T-helper 1 cell treated with Interleukin-12 subunit alpha and Interleukin-12 subunit beta and Interleukin-4 antibody, amounts not matched to agents 30 ng/mL and 1 ng/mL, for 36 hours (primary cell): ENCODE data around the gene CRIM1. TPM values are rescaled to one million over a fixed set of nuclear protein-coding genes. Genes with fewer than 3 reads are reported as not detected.

Experiments used
- intact Hi-C: fragments of 100-400 bp; cut with micrococcal nuclease; formaldehyde crosslinking; loops from one replicate; pipeline ENCODE4 v1.15.1; 2024
- total RNA-seq: library from RNA; stranded (reverse); gene quantifications from 2 replicates; pipeline ENCODE4 v1.2.3, GENCODE V29; 2022

CRIM1 gene
- total RNA-seq, 1 donor from 2014 or later: 11.4 TPM

GRCh38 chr2:36480028-36480427 is 124.5 kb downstream of the CRIM1 start:
- intact Hi-C loops: no loop called here

DNA sequence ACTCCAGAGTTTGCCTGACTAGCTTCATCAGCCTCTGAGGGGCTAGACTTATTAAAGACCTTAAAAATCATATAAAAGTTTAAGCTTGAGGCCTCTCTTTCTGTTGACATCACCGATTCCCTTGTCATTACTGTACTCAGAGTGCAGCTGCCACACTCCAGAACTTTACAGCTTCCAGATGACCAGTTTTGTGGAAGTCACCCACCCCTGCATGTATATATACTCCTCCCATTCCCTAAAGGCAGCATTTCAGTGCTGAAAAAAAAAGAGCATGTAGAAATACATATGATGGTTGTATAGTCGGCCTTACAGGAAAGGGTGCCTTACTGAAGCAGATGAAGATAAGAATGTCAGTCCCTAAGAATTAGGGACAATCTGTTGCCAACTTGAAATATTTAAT is 125.1 kb downstream of the CRIM1 start:
- intact Hi-C loops: no loop called here

DNA sequence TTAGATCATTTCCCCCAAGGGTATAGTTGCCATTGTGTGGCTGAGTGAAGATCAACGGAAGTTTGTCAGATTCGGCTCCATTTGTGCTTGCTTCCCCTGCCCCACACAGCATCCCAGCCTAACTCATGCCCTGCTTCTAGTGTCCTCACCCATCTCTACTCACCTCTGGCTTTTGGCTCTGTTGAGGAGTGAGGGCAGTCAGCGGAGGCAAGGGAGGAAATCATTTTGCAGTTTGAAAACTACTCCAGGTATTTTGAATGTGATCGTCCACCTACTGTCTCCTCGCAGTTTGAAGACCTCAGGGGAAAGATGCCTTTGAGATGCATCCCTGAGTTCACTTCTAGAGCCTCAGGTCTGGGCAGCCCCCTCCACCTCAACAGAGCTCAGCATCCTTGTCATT is 126.1 kb downstream of the CRIM1 start:
- intact Hi-C loops: no loop called here

GRCh38 chr2:36482576-36483214 is 127.1 kb downstream of the CRIM1 start:
- intact Hi-C loops: no loop called here

DNA sequence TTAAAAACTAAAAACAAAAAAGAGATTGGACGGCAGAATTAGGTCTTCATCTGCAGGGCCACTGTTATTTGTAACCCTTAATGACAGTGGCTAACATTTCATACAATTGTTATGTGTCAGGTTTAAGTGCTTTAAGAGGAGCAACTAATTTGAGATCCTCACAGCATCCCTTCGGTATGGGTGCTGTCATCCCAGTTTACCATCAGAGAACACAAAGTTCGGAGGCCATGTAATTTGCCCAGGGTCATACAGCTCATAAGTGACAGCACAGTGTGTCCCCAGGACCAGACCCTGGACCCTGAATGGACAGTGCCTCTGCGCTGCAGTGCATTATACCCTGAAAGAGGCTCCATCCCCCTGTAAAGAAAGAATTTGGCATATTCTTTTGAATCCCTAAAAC is 127.7 kb downstream of the CRIM1 start:
- intact Hi-C loops: no loop called here

- intact Hi-C loops: no loop called here
Measured at GRCh38 chr2:36484454-36484853, 128.9 kb downstream of the CRIM1 start.

- intact Hi-C loops: no loop called here
Measured at GRCh38 chr2:36485521-36485920, 129.9 kb downstream of the CRIM1 start.

- intact Hi-C loops: no loop called here
Measured at GRCh38 chr2:36486521-36487044, 131.0 kb downstream of the CRIM1 start.

DNA sequence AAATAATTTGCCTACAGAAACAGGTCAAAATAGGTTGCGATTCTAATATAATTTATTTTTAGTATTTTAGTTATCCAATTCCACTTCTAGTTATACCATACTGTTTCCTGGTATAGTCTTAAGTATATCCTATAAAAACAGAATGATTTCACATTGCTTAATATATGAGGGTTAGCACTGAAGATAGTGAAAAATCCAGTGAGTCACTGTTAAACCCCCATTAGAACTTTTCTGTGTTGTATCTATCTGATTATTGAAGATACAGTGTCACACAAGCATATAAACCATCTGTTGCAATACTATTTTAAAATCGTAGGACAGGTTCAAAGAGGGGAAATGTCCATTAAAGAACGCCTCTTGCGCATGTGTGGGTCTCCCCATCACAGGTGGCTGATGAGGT is 132.4 kb downstream of the CRIM1 start:
- intact Hi-C loops: no loop called here

GRCh38 chr2:36489281-36489680 is 133.7 kb downstream of the CRIM1 start:
- intact Hi-C loops: no loop called here

DNA sequence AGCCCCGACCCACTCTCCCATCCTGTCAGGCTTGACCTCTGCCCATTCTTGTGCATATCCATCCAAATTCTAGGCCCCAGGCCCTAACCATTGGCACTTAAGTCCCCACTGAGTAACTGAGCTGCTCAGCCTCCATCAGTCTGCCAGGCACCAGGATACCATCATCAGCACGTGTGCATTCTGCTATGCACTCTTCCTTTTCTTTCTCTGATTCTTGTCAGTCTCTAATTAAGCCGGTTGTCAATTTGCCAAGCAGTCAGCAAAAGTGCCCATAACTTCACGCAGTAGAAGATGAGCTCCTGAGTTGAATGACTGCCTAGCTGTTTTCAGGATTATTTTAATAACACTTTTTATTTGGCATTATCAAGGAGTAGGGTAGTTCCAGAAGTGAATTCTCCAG is 135.2 kb downstream of the CRIM1 start:
- intact Hi-C loops: no loop called here

GRCh38 chr2:36492216-36492945 is 136.8 kb downstream of the CRIM1 start:
- intact Hi-C loops: no loop called here

DNA sequence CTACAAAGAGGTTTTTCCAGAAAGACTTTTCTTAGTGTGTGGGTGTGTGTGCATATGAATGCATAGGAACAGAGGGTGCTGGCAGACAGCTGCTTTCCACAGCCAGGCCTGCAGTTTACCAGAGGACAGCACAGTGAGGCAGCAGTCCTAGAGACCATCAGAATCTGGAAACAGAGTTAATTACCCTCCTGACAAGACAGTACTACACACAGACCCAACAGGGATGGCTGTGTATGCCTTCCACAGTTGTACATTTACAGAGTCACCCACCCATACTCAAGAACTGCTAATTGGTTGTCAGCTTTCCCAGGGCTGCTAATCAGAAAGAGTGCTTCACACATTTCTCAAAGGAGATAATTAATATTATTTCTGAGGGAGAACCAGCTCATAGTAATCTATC is 137.7 kb downstream of the CRIM1 start:
- intact Hi-C loops: loop anchor here (1.0 kb wide), 1 partner anchor 48 kb away; no protein-coding TSS in a partner anchor

DNA sequence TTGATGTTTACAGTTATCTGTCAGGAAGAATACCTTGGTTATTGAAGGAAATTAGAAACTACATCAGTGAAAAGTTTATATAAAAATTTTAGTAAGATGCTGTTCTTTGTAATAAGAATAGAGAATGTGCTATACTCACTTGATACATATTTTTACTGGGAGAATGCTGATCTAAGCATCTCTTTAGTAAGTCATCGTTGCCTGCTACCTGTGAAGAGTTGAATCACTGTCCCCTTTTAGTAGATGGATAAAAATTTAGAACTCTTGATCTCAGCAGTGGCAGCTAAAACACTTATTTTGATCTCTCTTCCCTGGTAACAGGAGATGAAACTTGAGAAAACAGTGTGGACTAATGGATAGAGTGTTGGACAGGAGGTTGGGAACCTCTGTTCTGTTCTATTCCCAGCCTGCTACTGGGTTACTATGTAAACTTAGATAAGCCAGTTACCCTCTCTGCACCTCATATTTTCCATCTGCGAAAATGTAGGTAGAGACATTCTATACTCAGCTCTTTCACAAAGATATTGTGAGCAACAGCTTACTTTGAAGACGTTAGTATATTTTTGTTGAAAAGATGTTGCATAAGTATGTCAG is 142.1 kb downstream of the CRIM1 start:
- intact Hi-C loops: no loop called here

DNA sequence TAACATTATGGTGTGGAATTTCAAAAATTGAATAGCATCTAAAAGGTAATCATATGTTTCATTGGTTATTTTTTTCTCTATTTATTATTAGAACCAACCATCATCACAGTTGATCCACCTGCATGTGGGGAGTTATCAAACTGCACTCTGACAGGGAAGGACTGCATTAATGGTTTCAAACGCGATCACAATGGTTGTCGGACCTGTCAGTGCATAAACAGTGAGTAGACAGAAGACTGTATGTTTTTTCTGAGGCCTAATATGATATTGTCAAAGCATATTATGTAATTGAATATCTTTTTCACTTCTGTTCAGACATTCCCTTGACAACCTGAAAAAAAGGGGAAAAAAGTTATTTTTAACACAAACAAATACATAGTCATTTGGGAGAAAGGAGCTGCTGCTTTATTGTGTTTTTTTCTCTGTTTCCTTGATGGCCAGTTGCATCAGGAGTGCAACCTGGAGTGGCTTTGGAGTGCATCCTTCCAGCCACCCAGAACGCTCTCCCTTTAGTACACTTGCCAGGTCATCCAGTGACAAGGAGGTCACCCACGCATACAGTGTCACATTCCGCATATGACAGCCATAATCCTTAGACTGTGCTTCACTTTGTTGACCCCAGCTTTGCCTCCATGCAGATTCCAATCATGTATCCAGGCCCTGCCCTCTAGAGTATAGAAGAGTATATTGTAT is 143.7 kb downstream of the CRIM1 start:
- intact Hi-C loops: no loop called here

DNA sequence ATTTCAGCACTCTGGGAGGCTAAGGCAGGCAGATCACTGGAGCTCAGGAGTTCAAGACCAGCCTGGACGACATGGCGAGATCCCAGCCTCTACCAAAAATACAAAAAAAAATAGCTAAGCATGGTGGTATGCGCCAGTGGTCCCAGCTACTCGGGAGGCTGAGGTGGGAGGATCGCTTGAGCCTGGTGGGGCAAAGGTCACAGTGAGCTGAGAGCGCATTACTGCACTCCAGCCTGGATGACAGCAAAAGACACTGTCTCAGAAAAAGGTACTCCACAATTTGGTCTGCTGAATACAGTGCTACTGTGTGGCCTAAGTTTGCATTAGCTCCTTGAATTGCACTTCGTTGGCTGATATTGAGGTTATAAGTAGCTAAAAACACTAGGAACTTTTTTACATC is 144.5 kb downstream of the CRIM1 start:
- intact Hi-C loops: loop anchor here (10.0 kb wide), 2 partner anchors 615 to 1085 kb away; no protein-coding TSS in a partner anchor

- intact Hi-C loops: loop anchor here (10.0 kb wide), 2 partner anchors 617 to 1087 kb away; no protein-coding TSS in a partner anchor
Measured at GRCh38 chr2:36502081-36502480, 146.5 kb downstream of the CRIM1 start.

DNA sequence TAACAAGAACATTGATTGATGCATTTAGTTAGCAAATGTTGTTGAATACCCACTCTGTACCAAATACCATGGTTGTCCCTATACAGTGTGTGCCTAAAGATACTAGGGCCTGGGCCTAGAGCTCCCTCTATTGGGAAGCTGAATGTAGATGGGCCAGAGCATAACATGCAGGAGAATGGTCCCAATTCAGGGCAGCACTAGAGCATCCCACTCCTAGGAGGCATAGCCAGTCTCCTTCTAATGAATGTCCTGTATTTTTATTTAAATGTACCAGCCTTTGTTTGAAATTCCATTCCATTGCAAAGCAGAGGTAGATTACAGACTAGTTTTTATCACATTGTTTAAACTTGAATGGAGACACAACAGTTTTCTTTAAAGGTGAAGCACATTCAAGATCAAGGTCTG is 151.8 kb downstream of the CRIM1 start:
- intact Hi-C loops: loop anchor here (1.0 to 10.0 kb wide), 5 partner anchors 155 to 1093 kb away; no protein-coding TSS in a partner anchor

- intact Hi-C loops: loop anchor here (10.0 kb wide), 2 partner anchors 624 to 1094 kb away; no protein-coding TSS in a partner anchor
Measured at GRCh38 chr2:36509075-36509474, 153.5 kb downstream of the CRIM1 start.

DNA sequence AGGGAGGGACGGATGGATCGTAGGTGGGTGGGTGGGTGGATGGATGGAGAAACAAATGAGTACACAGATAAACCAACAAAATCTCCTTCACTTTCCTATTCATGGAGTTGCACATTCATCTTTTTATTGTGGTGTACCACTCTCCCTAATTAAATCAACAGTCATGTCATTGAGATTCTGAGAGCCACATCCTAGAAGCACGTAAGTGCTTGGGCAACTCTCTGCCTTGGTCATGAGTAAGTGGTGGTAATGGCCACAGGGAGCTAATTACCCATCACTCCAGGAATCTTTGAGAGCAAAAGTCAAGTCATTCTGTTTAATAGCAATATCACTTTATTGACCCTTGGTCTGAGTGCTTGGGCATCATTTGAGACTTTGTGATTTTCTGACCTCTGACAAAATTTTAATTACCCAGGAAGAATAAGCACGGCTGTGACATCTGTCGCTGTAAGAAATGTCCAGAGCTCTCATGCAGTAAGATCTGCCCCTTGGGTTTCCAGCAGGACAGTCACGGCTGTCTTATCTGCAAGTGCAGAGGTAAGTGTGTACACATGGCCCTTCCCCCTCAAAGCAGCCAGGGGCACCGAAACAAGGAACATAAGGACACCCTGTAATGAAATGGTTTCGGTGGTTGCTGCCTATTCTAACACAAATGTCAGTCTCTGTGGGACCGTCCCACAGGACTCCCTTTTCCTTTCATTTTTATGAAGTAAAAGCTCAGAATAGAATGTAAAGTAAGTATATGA is 156.5 kb downstream of the CRIM1 start:
- intact Hi-C loops: no loop called here

- intact Hi-C loops: no loop called here
Measured at GRCh38 chr2:36512705-36513104, 157.1 kb downstream of the CRIM1 start.
